Measurements from ENCODE around the gene NTMT1. TPM values are rescaled to one million over a fixed set of nuclear protein-coding genes. Genes with fewer than 3 reads are reported as not detected.

NTMT1 gene
- total RNA-seq, 1 experiment from 2014 or later = 87.1 TPM

DNA sequence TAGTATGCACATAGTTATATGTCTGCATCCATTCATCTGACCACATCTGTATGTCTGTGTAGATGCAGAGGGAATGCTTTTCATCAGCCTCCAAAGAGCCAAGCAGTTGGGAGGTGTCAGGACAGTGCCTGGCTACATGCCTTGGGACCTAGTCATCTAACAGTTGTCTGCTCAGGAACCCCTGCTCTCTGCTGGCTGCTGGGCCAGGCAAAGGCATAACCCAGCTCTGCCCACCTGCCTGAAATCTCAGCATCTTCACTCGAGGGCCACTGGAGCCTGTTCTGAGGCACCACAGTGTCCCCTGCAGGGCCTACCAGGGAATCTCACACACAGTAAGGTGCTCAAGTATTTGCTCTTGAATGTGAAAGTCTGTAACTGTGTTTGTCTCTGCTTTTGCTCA lies 8.8 kb upstream of the NTMT1 start:
- Histone ChIP-seq H3K36me3 (ENCODE audit: insufficient read depth, low read length, poor library complexity, severe bottlenecking) (no peaks in the 10 kb centered on the region), H3K9me3 (ENCODE audit: low read depth, low read length, poor library complexity, severe bottlenecking) (no peaks in the 10 kb centered on the region), H3K27me3 (replicated peaks; ENCODE audit: insufficient read depth, low read depth, low read length, poor library complexity) (no peaks in the 10 kb centered on the region), H3K4me1 (ENCODE audit: insufficient read depth, low read length, poor library complexity, severe bottlenecking) (peaks cover 20% of the 10 kb centered on the region), H3K4me3 (ENCODE audit: low read depth, low read length, poor library complexity, severe bottlenecking) (no peak overlapping the region), H3K27ac (ENCODE audit: low read depth, low read length, poor library complexity, severe bottlenecking) (no peak overlapping the region)
- TF ChIP-seq, protein P1, sequence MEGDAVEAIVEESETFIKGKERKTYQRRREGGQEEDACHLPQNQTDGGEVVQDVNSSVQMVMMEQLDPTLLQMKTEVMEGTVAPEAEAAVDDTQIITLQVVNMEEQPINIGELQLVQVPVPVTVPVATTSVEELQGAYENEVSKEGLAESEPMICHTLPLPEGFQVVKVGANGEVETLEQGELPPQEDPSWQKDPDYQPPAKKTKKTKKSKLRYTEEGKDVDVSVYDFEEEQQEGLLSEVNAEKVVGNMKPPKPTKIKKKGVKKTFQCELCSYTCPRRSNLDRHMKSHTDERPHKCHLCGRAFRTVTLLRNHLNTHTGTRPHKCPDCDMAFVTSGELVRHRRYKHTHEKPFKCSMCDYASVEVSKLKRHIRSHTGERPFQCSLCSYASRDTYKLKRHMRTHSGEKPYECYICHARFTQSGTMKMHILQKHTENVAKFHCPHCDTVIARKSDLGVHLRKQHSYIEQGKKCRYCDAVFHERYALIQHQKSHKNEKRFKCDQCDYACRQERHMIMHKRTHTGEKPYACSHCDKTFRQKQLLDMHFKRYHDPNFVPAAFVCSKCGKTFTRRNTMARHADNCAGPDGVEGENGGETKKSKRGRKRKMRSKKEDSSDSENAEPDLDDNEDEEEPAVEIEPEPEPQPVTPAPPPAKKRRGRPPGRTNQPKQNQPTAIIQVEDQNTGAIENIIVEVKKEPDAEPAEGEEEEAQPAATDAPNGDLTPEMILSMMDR (conservative IDR thresholded peaks at IDR 0.05; ENCODE audit: low read depth, low read length) = peak; percentile 71
- no peak for TF ChIP-seq EZH2 (IDR thresholded peaks at IDR 0.05; ENCODE audit: borderline replicate concordance, low read depth, low read length, poor library complexity, severe bottlenecking)
- DNase-seq (ENCODE audit: low spot score) = peak; percentile 66
- POLR2A ChIA-PET (ENCODE audit: low non-redundant PET) = no interaction called here
- BruUV-seq (replicated peaks) = no TSS peak
- intact Hi-C loops (cut with micrococcal nuclease; ENCODE audit: unreplicated experiment) = no loop called here
- CTCF ChIA-PET = interaction anchor here (0.6 to 1.0 kb wide), 2 partner anchors 367 to 486 kb away, joined by 3 to 5 read pairs; no protein-coding TSS in a partner anchor

DNA sequence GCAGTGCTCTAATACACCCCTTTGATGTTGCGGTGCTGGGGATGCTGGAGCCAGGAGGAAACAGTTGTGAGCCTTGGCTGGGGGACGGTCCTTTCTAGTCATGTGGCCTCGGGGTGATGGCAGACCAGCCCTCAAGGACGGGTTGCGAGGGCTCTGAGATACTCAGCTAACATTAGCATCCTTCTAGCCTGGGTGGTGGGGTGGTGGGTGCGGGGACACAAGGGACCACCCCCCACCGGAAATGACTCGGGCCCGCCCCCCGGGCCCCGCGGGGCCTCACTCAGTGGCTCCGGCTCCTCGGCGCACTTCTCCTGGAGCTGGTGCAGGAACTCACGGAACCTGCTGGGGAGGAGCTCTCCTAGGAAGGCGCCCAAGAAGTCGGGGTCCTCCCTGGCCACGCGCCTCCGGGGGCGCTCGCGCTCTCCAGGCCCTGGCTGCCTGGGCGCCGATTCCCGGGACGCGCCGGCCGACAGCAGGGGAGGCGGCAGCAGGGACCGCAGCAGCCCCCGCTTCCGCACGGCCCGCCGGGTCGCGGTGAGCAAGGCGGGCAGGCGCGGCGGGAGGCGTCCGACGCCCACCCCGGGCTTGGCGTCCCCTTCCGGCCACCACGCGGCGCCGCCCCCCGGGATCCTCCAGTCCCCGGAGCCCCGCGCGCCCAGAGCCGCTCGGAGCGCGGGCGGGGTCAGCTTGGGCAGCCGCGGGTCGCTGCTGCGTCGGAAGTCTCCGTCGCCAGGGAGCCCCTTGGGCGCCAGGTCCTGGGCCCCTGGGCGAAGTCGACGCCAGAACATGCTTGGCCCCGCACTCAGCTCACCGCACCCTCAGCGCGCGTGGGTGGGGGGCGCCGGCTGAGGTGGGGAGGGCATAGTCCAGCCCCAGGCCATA lies 5.9 kb upstream of the NTMT1 start:
- no peaks in the 10 kb centered on the region for H3K27me3 ChIP-seq (replicated peaks; ENCODE audit: insufficient read depth, low read depth, low read length, poor library complexity)
- CTCF ChIA-PET = interaction anchor here (0.6 to 1.3 kb wide), 3 partner anchors 8 to 489 kb away, joined by 5 to 11 read pairs (median 6); no protein-coding TSS in a partner anchor
- H3K27ac ChIP-seq (ENCODE audit: low read depth, low read length, poor library complexity, severe bottlenecking) = peak overlapping the region; percentile 63
- peak; percentile 71 for DNase-seq (ENCODE audit: low spot score)
- H3K4me1 ChIP-seq (ENCODE audit: insufficient read depth, low read length, poor library complexity, severe bottlenecking) = peaks cover 10% of the 10 kb centered on the region
- no TSS peak for BruUV-seq (replicated peaks)
- peak overlapping the region; percentile 55 for H3K4me3 ChIP-seq (ENCODE audit: low read depth, low read length, poor library complexity, severe bottlenecking)
- no peak for TF ChIP-seq EZH2 (IDR thresholded peaks at IDR 0.05; ENCODE audit: borderline replicate concordance, low read depth, low read length, poor library complexity, severe bottlenecking)
- TF ChIP-seq, protein P1 (conservative IDR thresholded peaks at IDR 0.05; ENCODE audit: low read depth, low read length) = peak; percentile 42
- POLR2A ChIA-PET (ENCODE audit: low non-redundant PET) = no interaction called here
- no peaks in the 10 kb centered on the region for H3K9me3 ChIP-seq (ENCODE audit: low read depth, low read length, poor library complexity, severe bottlenecking)
- H3K36me3 ChIP-seq (ENCODE audit: insufficient read depth, low read length, poor library complexity, severe bottlenecking) = no peaks in the 10 kb centered on the region
- intact Hi-C loops (cut with micrococcal nuclease; ENCODE audit: unreplicated experiment) = no loop called here

DNA sequence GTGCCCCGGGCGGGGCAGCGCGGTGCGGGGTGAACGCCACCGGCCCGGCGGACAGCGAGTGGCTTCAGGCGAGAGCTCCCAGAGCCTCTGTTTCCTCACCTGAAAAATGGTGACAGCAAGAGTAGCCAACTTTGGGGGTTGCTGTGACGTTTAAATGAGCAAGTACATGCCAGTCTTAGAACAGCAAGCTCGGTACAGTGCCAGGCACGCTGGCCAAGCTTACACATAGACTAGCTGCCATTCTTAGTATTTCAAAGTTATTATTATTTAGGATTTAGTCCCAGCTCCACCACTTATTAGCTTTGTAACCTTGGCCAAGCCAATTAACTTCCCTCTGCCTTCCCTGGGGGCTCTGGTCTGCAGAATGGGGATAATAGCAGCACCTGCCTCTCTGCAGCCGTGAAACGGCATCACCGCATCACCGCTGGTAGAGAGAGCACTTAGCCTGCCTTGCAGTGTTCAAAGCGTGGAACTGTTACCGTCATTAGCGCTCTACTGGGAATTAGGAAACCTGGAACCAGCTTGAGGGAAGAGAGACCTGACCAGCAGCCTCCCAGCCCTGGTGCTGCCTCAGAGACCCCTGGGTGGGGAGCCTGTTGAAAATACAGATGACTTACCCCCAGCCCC lies 5.2 kb upstream of the NTMT1 start, which contains the start of gene C9orf50:
Gene C9orf50 (minus strand): TSS at position 433 of the 627 bp plus-strand sequence. CDS start 527 bp downstream, outside the sequence.
- CTCF ChIA-PET = interaction anchor here (0.5 to 1.3 kb wide), 2 partner anchors 106 to 489 kb away, joined by 5 to 6 read pairs; no protein-coding TSS in a partner anchor
- TF ChIP-seq EZH2 (IDR thresholded peaks at IDR 0.05; ENCODE audit: borderline replicate concordance, low read depth, low read length, poor library complexity, severe bottlenecking) = no peak
- TF ChIP-seq, protein P1 (conservative IDR thresholded peaks at IDR 0.05; ENCODE audit: low read depth, low read length) = no peak
- POLR2A ChIA-PET (ENCODE audit: low non-redundant PET) = no interaction called here
- Histone ChIP-seq H3K4me3 (ENCODE audit: low read depth, low read length, poor library complexity, severe bottlenecking) (peak within 1 kb of the TSS; percentile 55), H3K9me3 (ENCODE audit: low read depth, low read length, poor library complexity, severe bottlenecking) (no peaks in the 10 kb centered on the region), H3K27me3 (replicated peaks; ENCODE audit: insufficient read depth, low read depth, low read length, poor library complexity) (no peaks in the 10 kb centered on the region), H3K36me3 (ENCODE audit: insufficient read depth, low read length, poor library complexity, severe bottlenecking) (no peaks in the 10 kb centered on the region), H3K4me1 (ENCODE audit: insufficient read depth, low read length, poor library complexity, severe bottlenecking) (peaks cover 10% of the 10 kb centered on the region), H3K27ac (ENCODE audit: low read depth, low read length, poor library complexity, severe bottlenecking) (peak within 1 kb of the TSS; percentile 63)
- no peak for DNase-seq (ENCODE audit: low spot score)
- intact Hi-C loops (cut with micrococcal nuclease; ENCODE audit: unreplicated experiment) = no loop called here
- no TSS peak for BruUV-seq (replicated peaks)
